Omental fat pad (tissue), 4 donors: ENCODE data around the gene SLC51A. TPM values are rescaled to one million over a fixed set of nuclear protein-coding genes. Genes with fewer than 3 reads are reported as not detected.

Source experiments
- ATAC-seq: fragments of 150-250 bp; one replicate; pipeline ENCODE4 v1.9.1; 2016; ENCODE audit warnings: mild to moderate bottlenecking, moderate library complexity; ENCODE audit not compliant: low FRiP score
- DNase-seq: peaks from one replicate; pipeline ENCODE4 v3.0.0-alpha.2; 2019; ENCODE audit warnings: low spot score
- CTCF ChIP-seq, 3 donors: fragments of 450-650 bp; IDR thresholded peaks; one replicate each; pipeline ENCODE4 v1.5.1; 2016 to 2017; ENCODE audit warnings: antibody characterized with exemption in 3 of 3, mild to moderate bottlenecking in 3 of 3, moderate library complexity in 2 of 3
- total RNA-seq, 4 donors: library from RNA; depleted of rRNA; stranded (reverse); fragments of >200 nt; gene quantifications; one replicate each; pipeline ENCODE4 v1.1.0, GENCODE V29; 2016

SLC51A gene
- total RNA-seq, 4 donors from 2014 or later: 0.65 TPM; not detected in 3

DNA sequence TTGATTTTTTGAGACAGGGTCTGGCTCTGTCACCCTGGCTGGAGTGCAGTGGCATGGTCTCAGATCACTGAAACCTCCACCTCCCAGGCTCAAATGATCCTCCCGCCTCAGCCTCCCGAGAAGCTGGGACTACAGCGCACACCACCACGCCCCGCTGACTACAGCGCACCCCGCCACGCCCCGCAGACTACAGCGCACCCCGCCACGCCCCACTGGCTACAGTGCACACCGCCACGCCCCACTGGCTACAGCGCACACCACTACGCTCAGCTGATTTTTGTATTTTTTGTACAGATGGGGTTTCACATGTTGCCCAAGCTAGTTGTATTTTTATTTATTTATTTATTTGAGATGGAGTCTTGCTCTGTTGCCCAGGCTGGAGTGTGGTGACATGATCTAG lies 35.6 kb downstream of the SLC51A start:
- no peak for TF ChIP-seq CTCF (IDR thresholded peaks at IDR 0.05)
- DNase-seq: no peak
- ATAC-seq: no peak

DNA sequence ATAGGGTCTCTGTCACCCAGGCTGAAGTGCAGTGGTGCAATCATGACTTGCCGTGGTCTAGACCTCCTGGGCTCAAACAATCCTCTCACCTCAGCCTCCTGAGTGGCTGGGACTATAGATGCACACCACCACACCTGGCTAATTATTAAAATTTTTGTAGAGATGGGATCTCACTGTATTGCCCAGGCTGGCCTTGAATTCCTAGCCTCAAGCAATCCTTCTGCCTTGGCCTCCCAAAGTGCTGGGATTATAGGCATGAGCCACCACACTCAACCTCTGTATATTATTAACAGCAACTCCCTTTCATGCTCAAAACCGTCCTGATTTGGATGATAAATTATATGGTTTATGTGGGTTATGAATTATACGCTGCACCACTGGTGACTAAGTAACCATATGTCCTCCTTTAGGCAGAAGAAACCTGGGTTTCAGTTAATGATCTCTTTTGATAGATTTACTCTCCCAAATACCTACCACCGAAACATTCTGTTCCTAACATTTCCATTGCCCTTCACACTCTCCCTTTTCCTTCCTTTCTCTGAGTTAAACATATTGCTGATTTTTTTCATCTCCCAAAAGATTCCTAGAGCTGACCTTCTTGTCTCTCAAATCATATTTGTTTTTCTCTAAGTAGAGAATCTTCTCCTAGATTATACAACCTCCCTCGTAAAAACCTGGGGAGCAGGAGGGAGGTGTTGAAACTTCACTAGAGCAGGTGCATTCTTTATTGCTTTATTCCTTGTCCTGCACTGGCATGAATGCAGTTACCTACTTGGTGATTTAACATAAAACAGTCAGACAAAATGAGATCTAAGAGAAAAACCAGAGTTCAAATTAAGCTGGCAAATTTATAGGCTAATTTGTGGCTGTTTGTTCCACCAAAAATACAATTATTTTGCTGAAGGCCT lies 38.3 kb downstream of the SLC51A start:
- no peak for DNase-seq
- TF ChIP-seq CTCF (IDR thresholded peaks at IDR 0.05): no peak
- no peak for ATAC-seq

DNA sequence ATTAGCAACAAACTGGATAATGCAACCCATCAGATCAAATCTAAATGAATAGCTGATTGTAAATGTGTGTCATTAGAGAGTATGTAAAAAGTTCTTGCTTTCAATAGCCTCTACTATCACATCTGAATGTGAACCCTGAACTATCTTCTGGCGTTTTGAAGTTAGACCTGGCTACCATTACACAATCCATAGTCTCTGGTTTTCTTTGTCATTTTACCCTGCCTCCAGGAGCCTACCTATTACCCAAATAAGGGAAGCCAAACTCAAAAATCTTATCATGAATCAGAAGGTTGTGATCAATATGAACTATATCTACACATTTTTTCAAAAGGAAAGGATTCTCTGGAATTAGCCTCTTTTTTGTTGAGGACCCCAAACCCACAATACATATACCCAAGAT lies 39.4 kb downstream of the SLC51A start:
- no peak for TF ChIP-seq CTCF (IDR thresholded peaks at IDR 0.05)
- no peak for DNase-seq
- no peak for ATAC-seq

DNA sequence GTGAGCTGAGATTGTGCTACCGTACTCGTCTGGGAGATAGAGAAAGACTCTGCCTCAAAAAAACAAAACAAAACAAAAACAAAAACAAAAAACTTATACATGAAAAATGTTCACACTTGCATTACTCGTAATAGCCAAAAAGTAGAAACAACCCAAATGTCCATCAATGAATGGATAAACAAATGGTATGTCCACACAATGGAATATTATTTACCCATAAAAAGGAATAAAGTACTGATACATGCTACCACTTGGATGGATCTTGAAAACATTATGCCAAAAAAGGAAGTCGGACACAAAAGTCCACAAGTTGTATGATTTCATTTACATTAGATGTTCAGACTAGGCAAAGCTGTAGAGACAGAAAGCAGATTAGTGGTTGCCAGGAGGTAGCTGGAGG lies 44.5 kb downstream of the SLC51A start:
- no peak for TF ChIP-seq CTCF (IDR thresholded peaks at IDR 0.05)
- DNase-seq: no peak
- no peak for ATAC-seq

- no peak for DNase-seq
- ATAC-seq: no peak
- TF ChIP-seq CTCF (IDR thresholded peaks at IDR 0.05): no peak
Measured at GRCh38 chr3:196263819-196264218, 47.5 kb downstream of the SLC51A start.

- no peak for TF ChIP-seq CTCF (IDR thresholded peaks at IDR 0.05)
- ATAC-seq: no peak
- DNase-seq: no peak
Measured at GRCh38 chr3:196268284-196269163, 52.2 kb downstream of the SLC51A start.
